Inferior parietal cortex (tissue), 1 donor: ENCODE measurements around the gene HES1.

Experiments used
- DNase-seq: peaks from one replicate; pipeline ENCODE4 v3.0.0-alpha.2; 2016; ENCODE audit errors: extremely low spot score

The HES1 gene

GRCh38 chr3:194102436-194102835 is 33.5 kb upstream of the HES1 start:
- DNase-seq = no peak

- DNase-seq = no peak
Observed at GRCh38 chr3:194103505-194103904, 32.4 kb upstream of the HES1 start.

- DNase-seq = no peak
Observed at GRCh38 chr3:194103983-194104751, 31.8 kb upstream of the HES1 start.

- DNase-seq = no peak
Observed at GRCh38 chr3:194105292-194105691, 30.7 kb upstream of the HES1 start.

- DNase-seq = no peak
Observed at GRCh38 chr3:194107107-194107506, 28.8 kb upstream of the HES1 start.

GRCh38 chr3:194109192-194109863 is 26.6 kb upstream of the HES1 start:
- DNase-seq = no peak

- no peak for DNase-seq
Observed at GRCh38 chr3:194110483-194110882, 25.5 kb upstream of the HES1 start.

GRCh38 chr3:194111336-194111735 is 24.6 kb upstream of the HES1 start:
- DNase-seq = no peak

- no peak for DNase-seq
Observed at GRCh38 chr3:194112120-194113106, 23.5 kb upstream of the HES1 start.

- DNase-seq = no peak
Observed at GRCh38 chr3:194114123-194114522, 21.8 kb upstream of the HES1 start.

GRCh38 chr3:194117104-194117845 is 18.7 kb upstream of the HES1 start:
- no peak for DNase-seq

GRCh38 chr3:194118920-194119319 is 17.0 kb upstream of the HES1 start:
- DNase-seq = no peak

- DNase-seq = no peak
Observed at GRCh38 chr3:194119831-194120590, 15.9 kb upstream of the HES1 start.

- DNase-seq = no peak
Observed at GRCh38 chr3:194120789-194121770, 14.9 kb upstream of the HES1 start.

- no peak for DNase-seq
Observed at GRCh38 chr3:194121891-194122631, 13.9 kb upstream of the HES1 start.

- DNase-seq = no peak
Observed at GRCh38 chr3:194123726-194124125, 12.2 kb upstream of the HES1 start.

GRCh38 chr3:194124193-194124592 is 11.8 kb upstream of the HES1 start:
- no peak for DNase-seq

- no peak for DNase-seq
Observed at GRCh38 chr3:194125442-194125841, 10.5 kb upstream of the HES1 start.

GRCh38 chr3:194126790-194127189 is 9.2 kb upstream of the HES1 start:
- no peak for DNase-seq
